Measurements from ENCODE around the gene TENT4B.

TENT4B gene

DNA sequence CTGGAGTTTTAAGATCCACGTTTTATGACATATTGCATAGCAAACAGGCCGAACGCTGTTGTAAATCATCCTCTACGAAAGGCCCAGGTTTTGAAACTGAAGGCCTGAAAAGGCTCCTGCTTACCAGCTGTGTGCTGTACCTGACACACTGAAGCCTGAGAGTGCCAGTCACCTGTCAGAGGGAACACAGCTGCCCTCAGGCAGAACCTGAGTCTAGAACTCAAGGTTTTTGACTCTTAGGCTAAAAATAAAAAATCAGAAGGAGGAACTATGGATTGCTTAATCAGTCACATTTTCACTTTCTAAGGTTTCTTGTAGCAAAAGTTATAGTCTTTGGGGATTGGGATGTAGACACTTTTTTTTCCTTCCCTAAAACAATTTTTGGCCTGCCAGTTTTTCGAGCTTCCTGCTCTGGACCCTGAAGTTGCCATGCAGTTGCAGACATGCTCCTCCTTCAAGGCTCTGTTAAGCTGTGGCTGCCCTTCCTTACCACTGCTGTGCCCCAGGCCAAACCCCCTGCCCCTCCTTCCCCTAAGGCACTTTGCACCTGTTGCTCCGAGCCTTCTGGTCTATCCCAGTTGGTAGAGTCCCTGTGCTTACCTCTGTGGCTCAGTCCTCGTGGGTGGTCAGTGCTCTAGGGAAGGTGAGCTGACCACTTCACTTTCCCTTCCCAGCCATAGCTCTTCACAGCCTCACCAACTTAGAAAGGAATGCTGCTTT, 56.6 kb downstream of the TENT4B start:
- DNase-seq (no peak), ATAC-seq (replicated peaks) (no peak)
- no peaks in the 10 kb centered on the region for H3K27me3 Mint-ChIP-seq
- H3K4me3 Mint-ChIP-seq: no peak overlapping the region
- peaks cover 21 to 34% of the 10 kb centered on the region in 2 donors for H3K4me1 Mint-ChIP-seq (ENCODE audit: low read depth in 2 of 2)
- peak overlapping the region; percentile 10 to 46 for H3K27ac Mint-ChIP-seq
- H3K36me3 Mint-ChIP-seq (ENCODE audit: insufficient read depth): peaks cover 25% of the 10 kb centered on the region
- no peaks in the 10 kb centered on the region for H3K9me3 Mint-ChIP-seq

DNA sequence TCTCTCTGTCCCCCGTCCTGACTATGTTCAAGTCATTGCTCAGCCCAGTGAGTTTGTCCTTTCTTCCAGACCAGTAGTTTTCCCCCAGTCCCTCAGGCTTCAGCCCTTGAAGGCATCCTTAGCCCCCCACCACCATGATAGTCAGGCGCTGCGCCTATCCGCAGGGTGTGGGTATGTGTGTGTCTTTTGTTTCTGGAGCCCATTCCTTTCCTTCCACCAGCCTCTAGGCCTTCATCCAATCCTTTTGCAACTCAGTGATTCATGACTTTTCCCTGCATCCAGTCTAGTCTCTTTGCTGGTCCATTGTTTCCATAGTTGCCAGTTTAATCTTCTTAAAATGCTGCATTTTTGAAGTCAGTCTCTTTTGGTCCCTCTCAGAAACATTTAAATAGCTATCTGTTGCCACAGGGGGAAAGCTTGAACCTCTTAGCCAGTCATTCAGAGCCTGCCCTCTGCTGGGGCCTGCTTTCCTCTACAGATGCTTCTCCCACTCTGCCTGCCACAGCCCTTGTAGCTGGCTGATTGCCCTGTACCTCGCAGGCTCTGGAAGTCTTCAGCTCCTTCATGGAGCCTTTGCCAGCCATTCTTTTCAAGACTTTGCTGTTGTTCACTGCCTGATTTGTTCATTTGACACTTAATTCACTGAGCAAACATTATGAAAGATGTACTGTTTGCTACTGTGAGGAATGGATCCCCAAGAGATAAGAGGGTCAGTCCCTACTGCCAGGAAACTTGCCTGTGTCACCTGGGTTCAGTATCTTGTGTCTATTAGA, 57.3 kb downstream of the TENT4B start:
- DNase-seq (peak; percentile 36 to 55 (median 46)), ATAC-seq (replicated peaks) (peak; percentile 93)
- peaks cover 22 to 32% of the 10 kb centered on the region in 2 donors for H3K4me1 Mint-ChIP-seq (ENCODE audit: low read depth in 2 of 2)
- H3K27ac Mint-ChIP-seq: peak overlapping the region; percentile 46 to 78
- peaks cover 26% of the 10 kb centered on the region for H3K36me3 Mint-ChIP-seq (ENCODE audit: insufficient read depth)
- no peaks in the 10 kb centered on the region for H3K27me3 Mint-ChIP-seq
- H3K9me3 Mint-ChIP-seq: no peaks in the 10 kb centered on the region
- H3K4me3 Mint-ChIP-seq: no peak overlapping the region

DNA sequence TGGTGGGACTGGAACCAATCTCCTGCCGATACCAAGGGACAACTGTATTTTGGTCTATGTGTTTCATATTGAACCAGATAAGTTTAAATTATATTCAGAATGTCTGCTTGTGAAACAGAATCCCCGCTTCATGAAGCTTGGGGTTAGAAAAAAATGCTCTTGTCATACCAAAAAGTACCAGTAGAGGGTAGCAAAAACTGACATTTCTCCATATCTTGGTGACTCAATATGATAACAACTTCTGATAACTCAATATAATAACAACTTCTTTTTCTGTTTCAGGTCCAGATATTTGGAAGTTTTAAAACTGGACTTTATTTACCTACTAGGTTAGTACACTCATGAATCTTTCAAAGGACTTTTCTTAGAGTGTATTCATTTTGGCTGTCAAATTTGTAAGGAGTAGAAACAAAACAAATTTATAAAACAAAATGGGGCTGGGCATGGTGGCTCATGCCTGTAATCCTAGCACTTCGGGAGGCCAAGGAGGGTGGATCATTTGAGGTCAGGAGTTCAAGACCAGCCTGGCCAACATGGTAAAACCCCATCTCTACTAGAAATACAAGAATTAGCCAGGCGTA, 60.9 kb downstream of the TENT4B start:
- Mint-ChIP-seq H3K4me3 (no peak overlapping the region), H3K9me3 (no peaks in the 10 kb centered on the region), H3K27me3 (no peaks in the 10 kb centered on the region), H3K27ac (peak overlapping the region in 1 of 2 donors; percentile 67), H3K4me1 (ENCODE audit: low read depth in 2 of 2) (peaks cover 14 to 17% of the 10 kb centered on the region in 2 donors), H3K36me3 (ENCODE audit: insufficient read depth) (peaks cover 53% of the 10 kb centered on the region)
- peak; percentile 17 to 41 (median 26) for DNase-seq
- ATAC-seq (replicated peaks): peak; percentile 63

DNA sequence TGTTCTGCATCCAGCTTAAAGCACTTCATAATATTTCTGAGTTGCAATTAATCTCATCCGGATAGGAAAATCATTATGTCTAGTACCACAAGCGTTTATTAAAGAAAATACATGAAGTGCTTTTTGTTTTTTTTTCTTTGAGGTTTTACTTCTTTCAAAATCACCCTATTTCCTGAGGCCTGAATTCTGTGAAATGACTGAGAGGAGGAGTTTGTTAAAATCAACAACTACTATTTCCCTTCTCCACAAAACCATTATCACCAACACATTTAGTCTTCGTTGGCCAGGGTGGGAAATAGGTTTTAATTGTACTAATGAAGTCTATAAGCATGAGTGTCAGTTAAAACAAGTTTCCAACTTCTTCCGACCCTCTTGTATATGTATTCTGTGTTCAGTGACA, 62.6 kb downstream of the TENT4B start:
- peaks cover 66% of the 10 kb centered on the region for H3K36me3 Mint-ChIP-seq (ENCODE audit: insufficient read depth)
- peak overlapping the region in 1 of 2 donors; percentile 71 for H3K27ac Mint-ChIP-seq
- no peak overlapping the region for H3K4me3 Mint-ChIP-seq
- no peak for ATAC-seq (replicated peaks)
- H3K9me3 Mint-ChIP-seq: no peaks in the 10 kb centered on the region
- no peak for DNase-seq
- peaks cover 4 to 9% of the 10 kb centered on the region in 2 donors for H3K4me1 Mint-ChIP-seq (ENCODE audit: low read depth in 2 of 2)
- no peaks in the 10 kb centered on the region for H3K27me3 Mint-ChIP-seq

DNA sequence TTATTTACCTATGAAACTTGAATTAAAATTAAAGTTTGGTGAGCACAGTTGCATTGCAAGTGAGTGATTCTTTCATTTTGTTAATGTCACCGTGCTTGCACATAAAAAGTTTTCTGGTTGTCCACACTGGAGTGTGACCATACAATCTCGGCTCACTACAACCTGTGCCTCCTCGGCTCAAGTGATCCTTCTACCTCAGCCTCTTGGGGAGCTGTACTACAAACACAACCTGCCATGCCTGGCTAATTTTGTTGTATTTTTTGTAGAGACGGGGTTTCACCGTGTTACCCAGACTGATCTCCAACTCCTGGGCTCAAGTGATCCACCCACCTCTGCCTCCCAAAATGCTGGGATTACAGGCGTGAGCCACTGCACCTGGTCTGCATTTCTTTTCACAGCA, 63.1 kb downstream of the TENT4B start:
- no peak for DNase-seq
- no peak for ATAC-seq (replicated peaks)
- Mint-ChIP-seq H3K36me3 (ENCODE audit: insufficient read depth) (peaks cover 70% of the 10 kb centered on the region), H3K27me3 (no peaks in the 10 kb centered on the region), H3K4me1 (ENCODE audit: low read depth in 2 of 2) (peaks cover 3 to 7% of the 10 kb centered on the region in 2 donors), H3K27ac (peak overlapping the region in 1 of 2 donors; percentile 71), H3K4me3 (no peak overlapping the region), H3K9me3 (no peaks in the 10 kb centered on the region)

DNA sequence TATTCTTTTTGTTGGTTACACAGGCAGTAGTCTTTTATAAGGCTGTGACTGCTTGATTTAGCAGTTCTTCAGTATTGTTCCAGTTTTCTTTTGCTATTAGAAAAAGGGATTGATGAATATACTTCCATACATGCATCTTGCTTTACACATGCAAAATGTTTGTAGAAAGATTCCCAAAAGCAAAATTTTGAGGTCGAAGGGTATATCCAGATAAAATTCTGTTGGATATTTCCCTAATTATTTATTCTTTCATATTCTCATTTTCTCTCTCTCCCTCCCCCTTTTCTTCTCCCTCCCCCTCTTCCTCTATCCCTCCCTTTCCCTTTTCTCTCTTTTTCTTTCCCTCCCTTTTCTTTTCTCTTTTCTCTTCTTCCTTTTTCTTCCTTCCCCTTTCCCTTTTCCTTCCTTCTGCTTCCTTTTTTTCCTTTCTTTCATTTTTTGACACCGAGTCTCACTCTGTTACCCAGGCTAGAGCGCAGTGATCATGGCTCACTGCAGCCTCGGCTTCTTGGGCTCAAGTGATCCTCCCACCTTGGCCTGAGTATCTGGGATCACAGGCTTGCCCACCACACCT, 66.4 kb downstream of the TENT4B start:
- Mint-ChIP-seq H3K4me3 (no peak overlapping the region), H3K36me3 (ENCODE audit: insufficient read depth) (peaks cover 70% of the 10 kb centered on the region), H3K4me1 (ENCODE audit: low read depth in 2 of 2) (peaks cover 3 to 7% of the 10 kb centered on the region in 2 donors), H3K27ac (peak overlapping the region in 1 of 2 donors; percentile 62), H3K27me3 (no peaks in the 10 kb centered on the region), H3K9me3 (no peaks in the 10 kb centered on the region)
- ATAC-seq (replicated peaks) (no peak), DNase-seq (no peak)

DNA sequence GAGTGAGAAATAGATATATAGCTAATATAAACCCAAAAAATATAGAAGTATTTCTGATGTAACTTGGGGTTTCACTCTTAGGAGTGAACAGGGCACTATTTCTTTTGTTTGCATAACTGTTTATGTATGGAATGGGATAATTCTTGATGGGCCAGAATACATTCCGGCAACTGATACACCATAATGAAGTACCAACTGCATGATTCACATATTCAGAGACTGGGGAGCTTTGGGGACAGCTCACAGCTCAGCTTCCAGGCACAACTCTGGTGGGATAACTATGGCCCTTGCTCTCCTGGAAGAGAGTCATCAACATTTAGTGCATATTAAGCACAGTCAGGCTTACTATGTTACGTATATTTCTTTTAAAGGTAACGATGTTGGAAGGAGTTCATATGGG, 71.2 kb downstream of the TENT4B start:
- Mint-ChIP-seq H3K36me3 (ENCODE audit: insufficient read depth) (peaks cover 73% of the 10 kb centered on the region), H3K4me1 (ENCODE audit: low read depth in 2 of 2) (no peaks in the 10 kb centered on the region), H3K27me3 (no peaks in the 10 kb centered on the region), H3K9me3 (no peaks in the 10 kb centered on the region), H3K4me3 (no peak overlapping the region), H3K27ac (no peak overlapping the region)
- DNase-seq (no peak), ATAC-seq (replicated peaks) (no peak)

DNA sequence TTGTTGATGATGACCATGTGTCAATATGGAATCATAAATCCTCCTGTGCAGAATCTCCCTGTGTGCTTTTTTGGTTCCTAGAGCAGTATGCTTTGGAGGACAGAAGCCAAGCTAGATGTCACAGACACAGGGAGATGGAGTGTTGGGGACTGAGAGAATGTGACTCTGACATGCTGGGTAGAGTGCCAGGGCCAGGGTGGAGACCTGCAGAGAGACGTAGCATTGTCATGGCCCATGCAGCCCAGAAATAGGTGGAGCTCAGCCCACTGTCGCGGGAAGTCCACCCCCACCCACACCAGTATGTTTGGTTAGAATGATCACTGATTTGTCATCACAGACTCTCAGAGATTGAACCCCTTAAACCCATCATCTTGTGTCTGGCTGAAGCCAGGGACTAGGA, 74.0 kb downstream of the TENT4B start:
- Mint-ChIP-seq H3K27me3 (no peaks in the 10 kb centered on the region), H3K27ac (peak overlapping the region in 1 of 2 donors; percentile 8), H3K4me1 (ENCODE audit: low read depth in 2 of 2) (no peaks in the 10 kb centered on the region), H3K36me3 (ENCODE audit: insufficient read depth) (peaks cover 64% of the 10 kb centered on the region), H3K4me3 (no peak overlapping the region), H3K9me3 (no peaks in the 10 kb centered on the region)
- DNase-seq (no peak), ATAC-seq (replicated peaks) (no peak)

DNA sequence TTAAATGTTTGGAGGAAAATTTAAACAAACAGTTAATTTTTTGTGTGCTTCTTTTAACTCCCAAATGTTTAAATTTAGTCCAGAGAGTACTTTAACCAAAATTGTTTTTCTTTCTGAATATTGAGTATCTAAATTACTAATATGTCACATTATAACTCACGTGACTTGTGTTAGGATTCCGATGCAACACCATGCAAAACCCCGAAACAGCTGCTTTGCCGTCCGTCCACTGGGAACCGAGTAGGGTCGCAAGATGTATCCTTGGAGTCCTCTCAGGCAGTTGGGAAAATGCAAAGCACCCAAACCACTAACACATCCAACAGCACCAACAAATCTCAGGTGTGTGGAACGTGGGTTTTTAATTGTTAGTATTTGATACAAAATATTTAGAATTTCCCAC, 74.6 kb downstream of the TENT4B start:
- ATAC-seq (replicated peaks): no peak
- Mint-ChIP-seq H3K27ac (no peak overlapping the region), H3K27me3 (no peaks in the 10 kb centered on the region), H3K4me3 (no peak overlapping the region), H3K9me3 (no peaks in the 10 kb centered on the region), H3K36me3 (ENCODE audit: insufficient read depth) (peaks cover 64% of the 10 kb centered on the region), H3K4me1 (ENCODE audit: low read depth in 2 of 2) (no peaks in the 10 kb centered on the region)
- DNase-seq: no peak

DNA sequence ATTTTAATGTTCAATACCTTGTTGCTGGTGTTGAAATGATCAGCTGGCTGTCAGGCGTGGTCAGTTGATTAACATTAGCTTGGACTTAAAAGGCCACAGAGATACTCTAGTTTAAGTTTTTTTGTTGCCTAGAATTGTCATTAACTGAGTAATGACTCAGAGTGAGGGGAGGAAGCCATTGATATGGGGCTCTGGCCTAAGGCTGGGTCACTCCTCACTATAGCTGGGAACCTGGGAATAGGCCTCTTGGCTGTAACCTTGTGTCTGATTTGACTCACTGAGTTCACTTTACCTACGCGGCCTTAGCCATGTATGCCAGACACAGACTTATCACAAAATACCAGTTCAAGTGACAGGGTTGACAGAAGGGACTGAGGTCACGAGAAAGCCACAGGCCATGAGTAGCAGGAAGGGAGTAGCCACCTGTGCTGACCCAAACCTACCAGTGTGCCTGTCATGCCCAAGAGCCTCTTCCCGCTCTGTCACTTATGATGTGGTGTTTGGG, 75.3 kb downstream of the TENT4B start:
- H3K36me3 Mint-ChIP-seq (ENCODE audit: insufficient read depth): peaks cover 57% of the 10 kb centered on the region

DNA sequence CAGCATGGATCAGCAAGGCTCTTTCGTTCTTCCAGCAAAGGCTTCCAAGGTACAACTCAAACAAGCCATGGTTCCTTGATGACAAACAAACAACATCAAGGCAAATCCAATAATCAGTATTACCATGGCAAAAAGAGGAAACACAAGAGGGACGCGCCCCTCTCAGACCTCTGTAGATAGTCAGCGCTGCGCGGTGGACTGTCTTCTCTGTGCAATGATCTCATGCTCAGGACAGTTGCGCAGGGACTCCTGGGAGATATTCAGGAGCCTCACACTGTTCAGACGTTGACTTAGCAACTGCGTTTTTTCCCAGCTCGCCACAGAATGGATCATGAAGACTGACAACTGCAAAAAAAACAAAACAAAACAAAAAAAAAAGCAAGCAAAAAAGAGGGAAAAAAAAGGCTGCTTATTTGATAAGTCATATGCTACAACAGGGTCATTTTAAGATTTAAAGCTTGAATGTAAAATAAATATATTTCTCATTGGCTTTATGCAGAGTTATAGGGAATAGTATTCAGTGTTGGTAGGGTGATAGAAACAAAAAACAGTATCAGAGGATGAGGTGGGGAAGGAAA, 76.1 kb downstream of the TENT4B start:
- DNase-seq: no peak
- peak overlapping the region in 1 of 2 donors; percentile 60 for H3K27ac Mint-ChIP-seq
- peaks cover 53% of the 10 kb centered on the region for H3K36me3 Mint-ChIP-seq (ENCODE audit: insufficient read depth)
- ATAC-seq (replicated peaks): no peak
- no peaks in the 10 kb centered on the region for H3K27me3 Mint-ChIP-seq
- H3K4me3 Mint-ChIP-seq: no peak overlapping the region
- H3K9me3 Mint-ChIP-seq: no peaks in the 10 kb centered on the region
- no peaks in the 10 kb centered on the region for H3K4me1 Mint-ChIP-seq (ENCODE audit: low read depth in 2 of 2)

More for the DNA sequence above, 75.3 kb downstream of the TENT4B start:
- Mint-ChIP-seq H3K9me3 (no peaks in the 10 kb centered on the region), H3K4me1 (ENCODE audit: low read depth in 2 of 2) (no peaks in the 10 kb centered on the region), H3K4me3 (no peak overlapping the region), H3K27me3 (no peaks in the 10 kb centered on the region), H3K27ac (no peak overlapping the region)
- DNase-seq (no peak), ATAC-seq (replicated peaks) (no peak)

DNA sequence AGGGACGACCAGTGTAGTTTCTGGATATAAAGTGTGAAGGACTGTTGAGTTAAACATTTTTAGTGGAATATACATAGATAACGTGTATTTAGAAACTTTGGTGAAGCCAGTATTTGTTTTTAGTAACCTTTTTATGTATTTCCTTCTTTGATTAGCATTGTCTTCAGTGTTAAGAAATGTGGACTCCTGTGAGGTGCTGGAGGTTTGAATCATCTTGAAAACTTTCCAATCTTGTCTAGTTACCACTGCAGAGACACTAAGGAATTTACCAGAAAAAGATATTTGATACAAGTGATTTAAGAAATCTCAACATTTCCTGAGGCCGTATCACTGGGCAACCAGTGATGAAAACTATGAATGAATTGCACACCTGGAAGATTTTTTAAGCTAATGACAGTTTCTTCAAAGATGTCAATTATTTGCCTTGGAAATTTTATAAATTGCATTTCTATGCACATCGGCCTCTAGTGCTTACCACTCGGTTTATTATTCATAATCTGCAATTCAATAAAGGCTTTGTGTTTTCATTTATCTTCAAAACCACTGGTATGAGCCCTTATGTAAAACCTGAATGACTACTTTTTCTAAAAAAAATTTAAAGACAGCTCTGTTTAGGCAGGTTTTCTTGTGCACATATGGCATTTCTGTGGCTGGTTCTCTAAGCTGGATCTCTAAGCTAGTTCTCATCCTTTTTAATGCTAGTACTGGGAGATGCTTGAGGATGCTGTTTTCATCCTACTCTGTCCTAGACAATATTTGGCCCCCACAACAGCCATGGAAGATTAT, 81.9 kb downstream of the TENT4B start:
- no peak for ATAC-seq (replicated peaks)
- Mint-ChIP-seq H3K4me1 (ENCODE audit: low read depth in 2 of 2) (no peaks in the 10 kb centered on the region), H3K9me3 (no peaks in the 10 kb centered on the region), H3K27ac (no peak overlapping the region), H3K27me3 (no peaks in the 10 kb centered on the region), H3K36me3 (ENCODE audit: insufficient read depth) (peaks cover 14% of the 10 kb centered on the region), H3K4me3 (no peak overlapping the region)
- no peak for DNase-seq
